SU-DHL-6 (cell line): Measurements from ENCODE around the gene RELA.

Experiments
- H2AFZ ChIP-seq: fragments of 200-600 bp; sonication (generic); 2 replicates; pipeline ENCODE4 v1.6.1; 2014; ENCODE audit warnings: low read depth, mild to moderate bottlenecking, moderate library complexity, mixed read lengths, antibody characterized with exemption, low read length; ENCODE audit not compliant: severe bottlenecking
- H3F3A ChIP-seq: fragments of 200-600 bp; shearing (Covaris generic); 2 replicates; pipeline ENCODE4 v1.6.0; 2016; ENCODE audit warnings: antibody characterized with exemption, mild to moderate bottlenecking; ENCODE audit not compliant: insufficient read depth
- H3K27ac ChIP-seq: fragments of 200-600 bp; sonication (generic); 2 replicates; pipeline ENCODE4 v1.5.1; 2016; ENCODE audit warnings: low read depth, mild to moderate bottlenecking, low read length, moderate library complexity, mixed read lengths
- H3K27me3 ChIP-seq: fragments of 200-600 bp; sonication (generic), shearing (Covaris generic); 2 replicates; pipeline ENCODE4 v1.6.0; 2014; ENCODE audit warnings: mild to moderate bottlenecking, low read length
- H3K36me3 ChIP-seq: fragments of 200-600 bp; sonication (generic); 2 replicates; pipeline ENCODE4 v1.6.1; 2014; ENCODE audit warnings: mild to moderate bottlenecking, low read length, mixed read lengths
- H3K4me2 ChIP-seq: fragments of 300-600, 200-600 bp; shearing (Covaris generic), sonication (generic); 2 replicates; pipeline ENCODE4 v1.6.0; 2014; ENCODE audit warnings: low read length, low read depth, mild to moderate bottlenecking; ENCODE audit not compliant: poor library complexity, severe bottlenecking
- H3K4me3 ChIP-seq: fragments of 200-600 bp; sonication (generic); 2 replicates; pipeline ENCODE4 v1.5.1; 2014; ENCODE audit warnings: antibody characterized with exemption, low read length, mild to moderate bottlenecking, mixed read lengths; ENCODE audit not compliant: insufficient read depth, poor library complexity, severe bottlenecking
- H3K79me2 ChIP-seq: fragments of 200-600 bp; sonication (generic); 2 replicates; pipeline ENCODE4 v1.6.1; 2014; ENCODE audit warnings: mild to moderate bottlenecking, low read length, moderate library complexity; ENCODE audit not compliant: insufficient read depth
- H3K9ac ChIP-seq: fragments of 200-600 bp; sonication (generic); 2 replicates; pipeline ENCODE4 v1.7.0; 2014; ENCODE audit warnings: mild to moderate bottlenecking, low read length
- H3K9me2 ChIP-seq: fragments of 200-600 bp; sonication (generic); replicated peaks from 2 replicates; pipeline ENCODE4 v1.6.1; 2014; ENCODE audit warnings: low read length; ENCODE audit not compliant: insufficient read depth
- H3K9me3 ChIP-seq: fragments of 200-600 bp; sonication (generic); 2 replicates; pipeline ENCODE4 v1.6.1; 2014; ENCODE audit warnings: low read length, mixed read lengths; ENCODE audit not compliant: insufficient read depth
- H4K20me1 ChIP-seq: fragments of 200-600 bp; sonication (generic); 2 replicates; pipeline ENCODE4 v1.6.1; 2014; ENCODE audit warnings: low read depth, mild to moderate bottlenecking, antibody characterized with exemption, low read length, moderate library complexity, mixed read lengths
- CTCF ChIP-seq: fragments of 200-600 bp; sonication (generic); IDR thresholded peaks from one replicate; pipeline ENCODE4 v1.5.1; 2017; ENCODE audit warnings: antibody characterized with exemption, mild to moderate bottlenecking, low read length, moderate library complexity; ENCODE audit not compliant: insufficient read depth, poor library complexity, severe bottlenecking
- EZH2phosphoT487 ChIP-seq: fragments of 200-600 bp; sonication (generic), shearing (Covaris generic); conservative IDR thresholded peaks from 2 replicates; pipeline ENCODE4 v1.6.1; 2018; ENCODE audit warnings: mild to moderate bottlenecking, antibody characterized with exemption, low read length, moderate library complexity, mixed read lengths

RELA gene

GRCh38 chr11:65644837-65645236 is 17.9 kb downstream of the RELA start:
- no peaks in the 10 kb centered on the region for H3K27me3 ChIP-seq
- H3K9me3 ChIP-seq = no peaks in the 10 kb centered on the region
- H2AFZ ChIP-seq = no peak overlapping the region
- peaks cover 3% of the 10 kb centered on the region; the same call in 1 of the 2 replicates for H3F3A ChIP-seq
- no peak overlapping the region for H3K27ac ChIP-seq
- H4K20me1 ChIP-seq = no peaks in the 10 kb centered on the region
- H3K79me2 ChIP-seq = no peaks in the 10 kb centered on the region
- TF ChIP-seq EZH2phosphoT487 (no peak), CTCF (no peak)
- H3K4me3 ChIP-seq = no peak overlapping the region
- H3K4me2 ChIP-seq = no peak overlapping the region
- H3K9me2 ChIP-seq = no peaks in the 10 kb centered on the region
- no peaks in the 10 kb centered on the region for H3K36me3 ChIP-seq
- no peak overlapping the region for H3K9ac ChIP-seq

GRCh38 chr11:65643971-65644370 is 18.7 kb downstream of the RELA start:
- Histone ChIP-seq H2AFZ (no peak overlapping the region), H3F3A (peaks cover 10% of the 10 kb centered on the region)
- no peak for TF ChIP-seq CTCF
- TF ChIP-seq EZH2phosphoT487 = no peak

GRCh38 chr11:65642014-65642671 is 20.6 kb downstream of the RELA start:
- Histone ChIP-seq H4K20me1 (no peaks in the 10 kb centered on the region), H3K27me3 (no peaks in the 10 kb centered on the region), H3K9me2 (no peaks in the 10 kb centered on the region), H3K36me3 (no peaks in the 10 kb centered on the region), H2AFZ (no peak overlapping the region), H3K9me3 (no peaks in the 10 kb centered on the region), H3K4me3 (no peak overlapping the region), H3F3A (peaks cover 22% of the 10 kb centered on the region), H3K27ac (no peak overlapping the region), H3K4me2 (no peak overlapping the region), H3K79me2 (no peaks in the 10 kb centered on the region), H3K9ac (no peak overlapping the region)
- TF ChIP-seq CTCF = no peak
- TF ChIP-seq EZH2phosphoT487 = no peak

More at GRCh38 chr11:65643971-65644370, 18.7 kb downstream of the RELA start:
- H3K27ac ChIP-seq = no peak overlapping the region
- no peaks in the 10 kb centered on the region for H3K36me3 ChIP-seq
- no peaks in the 10 kb centered on the region for H3K9me3 ChIP-seq
- no peaks in the 10 kb centered on the region for H3K79me2 ChIP-seq
- H3K9ac ChIP-seq = no peak overlapping the region
- no peaks in the 10 kb centered on the region for H3K27me3 ChIP-seq
- no peak overlapping the region for H3K4me3 ChIP-seq
- no peaks in the 10 kb centered on the region for H4K20me1 ChIP-seq
- no peak overlapping the region for H3K4me2 ChIP-seq
- no peaks in the 10 kb centered on the region for H3K9me2 ChIP-seq
